ENCODE measurements around the gene PPID. TPM values are rescaled to one million over a fixed set of nuclear protein-coding genes. Genes with fewer than 3 reads are reported as not detected.

Gene PPID
- total and polyA plus RNA-seq, 9 of the 15 experiments (the other 6 are each of a cell fraction or from before 2014, with no cell fraction given): 46.5 to 160 (median 98.6) TPM

DNA sequence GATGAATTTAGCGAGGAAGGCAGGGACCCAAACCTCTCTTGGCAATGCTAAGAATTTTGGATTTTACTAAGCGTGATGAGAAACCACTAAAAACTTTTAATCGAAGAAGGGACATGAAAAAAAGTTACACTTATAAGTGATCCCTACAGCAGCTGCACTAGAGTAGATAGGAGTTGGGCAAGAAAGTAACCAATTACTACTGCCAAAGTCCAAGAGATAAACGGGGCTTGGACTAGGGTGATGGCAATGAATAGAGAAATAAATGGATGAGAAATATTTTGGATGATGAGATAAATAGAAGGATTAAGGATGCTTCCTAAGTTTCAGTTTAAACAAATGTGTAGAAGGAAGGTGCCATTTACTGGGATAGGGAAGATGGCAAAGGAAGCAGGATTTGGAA lies 39.4 kb upstream of the PPID start:
- no peak overlapping the region for H2AFZ ChIP-seq (ENCODE audit: low read depth, low read length)
- no peaks in the 10 kb centered on the region for H3K79me2 ChIP-seq (ENCODE audit: control insufficient read depth, insufficient read depth, low read length)
- H3K27ac ChIP-seq (ENCODE audit: extremely low read depth, low read depth, low read length): no peak overlapping the region
- CTCF ChIA-PET (ENCODE audit: low intra/inter-chr PET ratio): no interaction called here
- ATAC-seq (no peak), FAIRE-seq (no peak), DNase-seq (ENCODE audit: extremely low read depth in 1 of 4, low spot score in 3 of 4) (no peak)
- POLR2A ChIA-PET: interaction anchor here (1.2 kb wide), 1 partner anchor 8 kb away, joined by 4 read pairs; no protein-coding TSS in a partner anchor
- no peak overlapping the region for H3K9ac ChIP-seq (ENCODE audit: insufficient read depth in 1 of 2, low read depth in 2 of 2, low read length in 2 of 2)
- no peaks in the 10 kb centered on the region for H3K9me1 ChIP-seq (ENCODE audit: control insufficient read depth, insufficient read depth, low read length)
- peaks cover 0 to 4% of the 10 kb centered on the region in 2 experiments; a peak in 2 of 5 replicates for H3K4me1 ChIP-seq (replicated peaks in 1 of 2; ENCODE audit: control insufficient read depth in 2 of 2, insufficient read depth in 2 of 2, low read length in 2 of 2)
- intact Hi-C loops (cut with micrococcal nuclease): no loop called here
- no peak overlapping the region for H3K4me3 ChIP-seq
- no TSS peak for BruUV-seq (replicated peaks)
- WGBS (ENCODE audit: insufficient coverage, low coverage, missing lambda C conversion rate): 9% methylated on average over 4 of the region's 4 CpGs
- no peaks in the 10 kb centered on the region for H4K20me1 ChIP-seq (replicated peaks; ENCODE audit: control insufficient read depth, insufficient read depth, low read length)
- no peaks in the 10 kb centered on the region for H3K36me3 ChIP-seq (ENCODE audit: control insufficient read depth, insufficient read depth, low read length)
- no peaks in the 10 kb centered on the region for H3K27me3 ChIP-seq (ENCODE audit: control insufficient read depth in 2 of 2, insufficient read depth in 2 of 2, low read length in 2 of 2)
- in situ Hi-C loops (cut with MboI): no loop called here
- H3K9me3 ChIP-seq (replicated peaks; ENCODE audit: control insufficient read depth, insufficient read depth, low read depth, low read length): no peaks in the 10 kb centered on the region
- H3K4me2 ChIP-seq (ENCODE audit: insufficient read depth, low read length): no peak overlapping the region
- TF ChIP-seq ILK (tag; IDR thresholded peaks at IDR 0.05; ENCODE audit: borderline replicate concordance, low read depth) (no peak), DACH1 (IDR thresholded peaks at IDR 0.05; ENCODE audit: partially characterized antibody) (no peak), CCAR2 (IDR thresholded peaks at IDR 0.05; ENCODE audit: low read depth, low read length) (no peak), NFE2 (IDR thresholded peaks at IDR 0.05; ENCODE audit: low read depth) (no peak), PML (IDR thresholded peaks at IDR 0.05; ENCODE audit: low read length) (no peak), POU5F1 (IDR thresholded peaks at IDR 0.05; ENCODE audit: borderline replicate concordance, low read depth, low read length, partially characterized antibody) (no peak), ZNF699 (CRISPR knock-in tag; IDR thresholded peaks at IDR 0.05; ENCODE audit: insufficient replicate concordance) (no peak), NR1H2 (CRISPR knock-in tag; IDR thresholded peaks at IDR 0.05) (no peak), GABPB1 (CRISPR knock-in tag; IDR thresholded peaks at IDR 0.05) (no peak), MEF2D (tag; conservative IDR thresholded peaks at IDR 0.05; ENCODE audit: low read depth) (no peak), ILF3 (IDR thresholded peaks at IDR 0.05; ENCODE audit: borderline replicate concordance) (no peak), XRCC3 (IDR thresholded peaks at IDR 0.05) (no peak), CREBBP (IDR thresholded peaks at IDR 0.05; ENCODE audit: low read depth, low read length) (no peak)
- TF ChIP-seq, protein P1, sequence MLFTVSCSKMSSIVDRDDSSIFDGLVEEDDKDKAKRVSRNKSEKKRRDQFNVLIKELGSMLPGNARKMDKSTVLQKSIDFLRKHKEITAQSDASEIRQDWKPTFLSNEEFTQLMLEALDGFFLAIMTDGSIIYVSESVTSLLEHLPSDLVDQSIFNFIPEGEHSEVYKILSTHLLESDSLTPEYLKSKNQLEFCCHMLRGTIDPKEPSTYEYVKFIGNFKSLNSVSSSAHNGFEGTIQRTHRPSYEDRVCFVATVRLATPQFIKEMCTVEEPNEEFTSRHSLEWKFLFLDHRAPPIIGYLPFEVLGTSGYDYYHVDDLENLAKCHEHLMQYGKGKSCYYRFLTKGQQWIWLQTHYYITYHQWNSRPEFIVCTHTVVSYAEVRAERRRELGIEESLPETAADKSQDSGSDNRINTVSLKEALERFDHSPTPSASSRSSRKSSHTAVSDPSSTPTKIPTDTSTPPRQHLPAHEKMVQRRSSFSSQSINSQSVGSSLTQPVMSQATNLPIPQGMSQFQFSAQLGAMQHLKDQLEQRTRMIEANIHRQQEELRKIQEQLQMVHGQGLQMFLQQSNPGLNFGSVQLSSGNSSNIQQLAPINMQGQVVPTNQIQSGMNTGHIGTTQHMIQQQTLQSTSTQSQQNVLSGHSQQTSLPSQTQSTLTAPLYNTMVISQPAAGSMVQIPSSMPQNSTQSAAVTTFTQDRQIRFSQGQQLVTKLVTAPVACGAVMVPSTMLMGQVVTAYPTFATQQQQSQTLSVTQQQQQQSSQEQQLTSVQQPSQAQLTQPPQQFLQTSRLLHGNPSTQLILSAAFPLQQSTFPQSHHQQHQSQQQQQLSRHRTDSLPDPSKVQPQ (CRISPR knock-in tag; IDR thresholded peaks at IDR 0.05; ENCODE audit: borderline replicate concordance): no peak
- TF ChIP-seq, protein P2, sequence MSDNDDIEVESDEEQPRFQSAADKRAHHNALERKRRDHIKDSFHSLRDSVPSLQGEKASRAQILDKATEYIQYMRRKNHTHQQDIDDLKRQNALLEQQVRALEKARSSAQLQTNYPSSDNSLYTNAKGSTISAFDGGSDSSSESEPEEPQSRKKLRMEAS (CRISPR knock-in tag; IDR thresholded peaks at IDR 0.05): no peak
- TF ChIP-seq, protein P3, sequence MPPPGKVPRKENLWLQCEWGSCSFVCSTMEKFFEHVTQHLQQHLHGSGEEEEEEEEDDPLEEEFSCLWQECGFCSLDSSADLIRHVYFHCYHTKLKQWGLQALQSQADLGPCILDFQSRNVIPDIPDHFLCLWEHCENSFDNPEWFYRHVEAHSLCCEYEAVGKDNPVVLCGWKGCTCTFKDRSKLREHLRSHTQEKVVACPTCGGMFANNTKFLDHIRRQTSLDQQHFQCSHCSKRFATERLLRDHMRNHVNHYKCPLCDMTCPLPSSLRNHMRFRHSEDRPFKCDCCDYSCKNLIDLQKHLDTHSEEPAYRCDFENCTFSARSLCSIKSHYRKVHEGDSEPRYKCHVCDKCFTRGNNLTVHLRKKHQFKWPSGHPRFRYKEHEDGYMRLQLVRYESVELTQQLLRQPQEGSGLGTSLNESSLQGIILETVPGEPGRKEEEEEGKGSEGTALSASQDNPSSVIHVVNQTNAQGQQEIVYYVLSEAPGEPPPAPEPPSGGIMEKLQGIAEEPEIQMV (tag; conservative IDR thresholded peaks at IDR 0.05; ENCODE audit: low read depth): no peak
